Lower lobe of right lung (tissue), 2 donors: ENCODE results near the gene HDAC4. TPM values are rescaled to one million over a fixed set of nuclear protein-coding genes. Genes with fewer than 3 reads are reported as not detected.

Source experiments
- ATAC-seq, 2 donors: fragments of 200-7000 bp; cut with Tn5 transposase; one replicate each; pipeline ENCODE4 v1.9.1; 2020 to 2022; ENCODE audit warnings: mild to moderate bottlenecking in 2 of 2, moderate library complexity in 2 of 2
- DNase-seq: peaks from one replicate; pipeline ENCODE4 v3.0.0-alpha.2; 2020
- H3K27ac ChIP-seq: fragments of 200-600 bp; one replicate; pipeline ENCODE4 v1.8.0; 2022
- H3K27me3 ChIP-seq: fragments of 200-600 bp; one replicate; pipeline ENCODE4 v1.8.0; 2022; ENCODE audit warnings: low read depth
- H3K36me3 ChIP-seq: fragments of 200-600 bp; one replicate; pipeline ENCODE4 v1.8.0; 2022; ENCODE audit warnings: mild to moderate bottlenecking
- H3K4me1 ChIP-seq: fragments of 200-600 bp; one replicate; pipeline ENCODE4 v1.8.0; 2022
- H3K4me3 ChIP-seq: fragments of 200-600 bp; one replicate; pipeline ENCODE4 v1.8.0; 2022; ENCODE audit warnings: mild to moderate bottlenecking
- H3K9me3 ChIP-seq: fragments of 200-600 bp; one replicate; pipeline ENCODE4 v1.8.0; 2022
- intact Hi-C: fragments of 100-400 bp; cut with DNase I; formaldehyde crosslinking; loops from one replicate; pipeline ENCODE4 v1.11.0; 2022
- total RNA-seq: library from RNA; stranded (reverse); fragmentation: NEBNext Ultra II Directional; extraction: Animal tissue kit (Norgen Biotek cat#: 25700); gene quantifications from one replicate; pipeline ENCODE4 v1.2.1, GENCODE V29; 2021
- TF ChIP-seq, protein P1 (sequence below): fragments of 200-600 bp; IDR thresholded peaks from one replicate; pipeline ENCODE4 v1.8.0; 2022; ENCODE audit warnings: antibody characterized with exemption, mild to moderate bottlenecking
- donor health status: DM: no; HTN: yes; CAD: no; lungs with severe emphysema.

HDAC4 gene
- total RNA-seq, 1 donor from 2014 or later = 44.9 TPM

DNA sequence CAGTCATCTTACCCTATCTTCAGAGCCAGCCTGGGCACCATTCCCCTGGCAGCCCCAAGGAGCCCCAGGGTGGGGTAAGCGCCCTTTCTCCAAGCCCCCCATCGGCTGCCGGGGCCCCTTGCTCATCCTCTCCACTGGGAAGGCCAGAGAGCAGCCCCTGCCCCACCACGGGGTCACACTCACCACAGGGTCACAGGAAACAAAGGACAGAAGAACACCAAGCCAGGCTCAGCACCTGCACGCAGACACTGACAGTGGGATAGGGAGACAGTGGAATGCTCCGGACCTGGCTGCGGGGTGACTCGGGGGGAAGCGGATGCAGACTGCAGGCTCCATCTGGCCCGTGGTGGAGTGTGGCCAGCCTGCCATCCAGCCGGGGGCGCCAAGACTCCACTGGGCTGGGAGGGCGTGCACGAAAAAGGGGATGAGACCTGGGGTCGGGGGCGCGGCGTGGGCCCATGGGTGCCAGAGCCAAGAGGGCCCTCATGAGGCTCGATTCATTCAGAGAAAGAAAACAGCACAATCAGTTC, 21.1 kb downstream of the HDAC4 start:
- H3K4me3 ChIP-seq = no peak overlapping the region
- DNase-seq = peak; percentile 42
- no peak for ATAC-seq
- H3K27ac ChIP-seq = no peak overlapping the region
- H3K4me1 ChIP-seq = peaks cover 19% of the 10 kb centered on the region
- TF ChIP-seq, protein P1, sequence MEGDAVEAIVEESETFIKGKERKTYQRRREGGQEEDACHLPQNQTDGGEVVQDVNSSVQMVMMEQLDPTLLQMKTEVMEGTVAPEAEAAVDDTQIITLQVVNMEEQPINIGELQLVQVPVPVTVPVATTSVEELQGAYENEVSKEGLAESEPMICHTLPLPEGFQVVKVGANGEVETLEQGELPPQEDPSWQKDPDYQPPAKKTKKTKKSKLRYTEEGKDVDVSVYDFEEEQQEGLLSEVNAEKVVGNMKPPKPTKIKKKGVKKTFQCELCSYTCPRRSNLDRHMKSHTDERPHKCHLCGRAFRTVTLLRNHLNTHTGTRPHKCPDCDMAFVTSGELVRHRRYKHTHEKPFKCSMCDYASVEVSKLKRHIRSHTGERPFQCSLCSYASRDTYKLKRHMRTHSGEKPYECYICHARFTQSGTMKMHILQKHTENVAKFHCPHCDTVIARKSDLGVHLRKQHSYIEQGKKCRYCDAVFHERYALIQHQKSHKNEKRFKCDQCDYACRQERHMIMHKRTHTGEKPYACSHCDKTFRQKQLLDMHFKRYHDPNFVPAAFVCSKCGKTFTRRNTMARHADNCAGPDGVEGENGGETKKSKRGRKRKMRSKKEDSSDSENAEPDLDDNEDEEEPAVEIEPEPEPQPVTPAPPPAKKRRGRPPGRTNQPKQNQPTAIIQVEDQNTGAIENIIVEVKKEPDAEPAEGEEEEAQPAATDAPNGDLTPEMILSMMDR = no peak
- intact Hi-C loops = no loop called here
- H3K9me3 ChIP-seq = no peaks in the 10 kb centered on the region
- no peaks in the 10 kb centered on the region for H3K27me3 ChIP-seq
- peaks cover 9% of the 10 kb centered on the region for H3K36me3 ChIP-seq

DNA sequence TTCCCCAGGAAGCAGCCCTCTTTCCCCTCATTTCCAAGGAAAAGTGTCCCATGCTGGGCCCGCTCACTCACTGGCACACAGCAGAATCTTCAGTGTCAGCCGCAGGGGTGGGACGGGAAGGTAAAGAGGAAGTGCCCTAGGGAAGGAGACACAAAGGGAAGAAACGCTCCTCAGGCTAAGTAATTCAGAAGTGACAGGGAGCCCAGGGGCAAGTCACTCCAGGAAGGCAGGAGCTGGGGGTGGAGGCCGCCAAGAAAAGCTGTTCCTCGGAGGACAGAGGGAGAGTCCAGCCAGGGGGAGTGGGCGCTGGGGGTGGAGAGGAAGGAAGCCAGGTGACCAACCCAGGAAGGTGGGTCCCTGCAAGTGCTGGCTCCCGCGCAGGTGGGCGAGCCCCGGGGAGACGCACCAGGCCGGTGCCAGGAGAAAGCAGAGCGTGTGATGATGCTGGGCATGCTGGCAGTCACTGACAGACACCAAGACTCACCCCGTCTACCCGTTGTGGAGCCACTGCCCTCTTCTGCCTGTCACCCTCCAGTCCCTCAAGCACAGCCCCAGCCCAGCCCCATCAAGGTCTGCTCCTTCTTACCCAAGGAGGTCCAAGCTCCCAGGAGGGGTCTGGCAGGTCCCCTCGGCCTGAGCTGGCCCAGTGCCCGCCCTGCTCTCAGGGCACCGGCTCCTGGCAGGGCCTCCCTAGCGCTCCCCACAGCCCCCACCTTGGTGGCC, 21.7 kb downstream of the HDAC4 start:
- peaks cover 9% of the 10 kb centered on the region for H3K36me3 ChIP-seq
- no peak overlapping the region for H3K4me3 ChIP-seq
- TF ChIP-seq, protein P1 = no peak
- no peaks in the 10 kb centered on the region for H3K27me3 ChIP-seq
- ATAC-seq = peak in 1 of 2 donors; percentile 3
- H3K9me3 ChIP-seq = no peaks in the 10 kb centered on the region
- intact Hi-C loops = no loop called here
- no peak overlapping the region for H3K27ac ChIP-seq
- peak; percentile 50 for DNase-seq
- H3K4me1 ChIP-seq = peaks cover 19% of the 10 kb centered on the region

DNA sequence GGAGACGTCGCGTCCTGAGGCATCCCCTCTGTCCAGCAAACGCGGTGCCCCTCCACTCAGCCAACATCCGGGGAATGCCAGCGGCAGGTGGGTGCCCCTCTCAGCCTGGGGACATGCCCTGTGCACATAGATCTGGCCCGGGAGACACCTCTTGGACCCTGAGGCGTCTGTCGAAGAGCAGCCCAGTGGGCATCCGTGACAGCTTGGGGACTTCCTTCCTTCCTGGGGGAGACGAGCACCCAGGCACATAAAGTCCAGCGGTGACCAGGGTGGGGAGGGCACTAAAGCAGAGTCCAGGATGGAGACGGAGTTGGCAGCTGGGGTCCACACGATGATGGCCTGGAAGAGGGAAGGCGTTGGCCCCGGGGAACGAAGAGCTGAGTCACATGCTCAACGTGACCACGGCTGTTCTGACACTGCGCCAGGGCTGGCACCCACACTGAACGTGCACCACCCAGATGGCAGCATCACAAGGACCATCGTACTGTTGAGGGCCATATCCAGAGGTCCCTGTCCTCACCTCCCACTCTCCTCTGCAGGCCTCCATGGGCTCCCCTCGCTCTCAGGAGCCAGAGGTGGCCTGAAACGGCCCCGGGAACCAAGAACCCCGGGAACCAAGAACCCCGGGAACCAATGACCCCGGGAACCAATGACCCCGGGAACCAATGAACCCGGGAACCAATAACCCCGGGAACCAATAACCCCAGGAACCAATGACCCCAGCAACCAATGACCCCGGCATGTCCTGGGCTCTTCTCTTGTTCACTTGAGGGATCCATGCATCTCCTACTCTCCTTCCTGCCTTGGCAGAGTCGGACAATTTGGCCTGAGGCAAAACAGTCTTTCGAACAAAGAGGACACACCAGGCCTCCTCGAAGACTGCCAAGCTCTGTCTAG, 22.6 kb downstream of the HDAC4 start:
- ATAC-seq = no peak
- Histone ChIP-seq H3K4me3 (no peak overlapping the region), H3K27me3 (no peaks in the 10 kb centered on the region), H3K9me3 (no peaks in the 10 kb centered on the region), H3K4me1 (peaks cover 19% of the 10 kb centered on the region), H3K36me3 (peaks cover 14% of the 10 kb centered on the region), H3K27ac (no peak overlapping the region)
- DNase-seq = peak; percentile 45
- intact Hi-C loops = no loop called here
- TF ChIP-seq, protein P1 = no peak

DNA sequence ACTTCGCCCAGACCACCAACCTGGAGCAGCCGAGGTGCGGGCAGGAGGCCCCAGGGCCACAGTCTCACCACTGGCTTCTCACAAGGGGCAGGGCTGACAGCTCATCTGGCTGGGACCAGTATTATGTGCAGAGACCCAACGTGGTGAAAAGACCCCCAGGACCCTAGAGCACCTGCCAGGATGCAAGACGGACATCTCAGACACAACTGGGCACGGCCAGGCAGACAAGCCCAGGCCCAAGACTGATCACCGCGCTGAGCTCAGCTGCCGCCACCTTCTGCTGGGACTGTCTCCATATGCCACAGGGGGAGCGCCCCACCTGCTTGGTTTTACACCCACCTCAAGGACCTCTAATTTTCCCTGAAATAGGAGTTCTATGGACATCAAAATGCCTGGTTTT, 23.2 kb downstream of the HDAC4 start:
- H3K4me1 ChIP-seq = peaks cover 19% of the 10 kb centered on the region
- H3K27ac ChIP-seq = no peak overlapping the region
- TF ChIP-seq, protein P1 = no peak
- H3K4me3 ChIP-seq = no peak overlapping the region
- peak; percentile 14 for DNase-seq
- H3K36me3 ChIP-seq = peaks cover 14% of the 10 kb centered on the region
- ATAC-seq = no peak
- H3K27me3 ChIP-seq = no peaks in the 10 kb centered on the region
- intact Hi-C loops = no loop called here
- H3K9me3 ChIP-seq = no peaks in the 10 kb centered on the region

GRCh38 chr2:239376942-239377531, 23.8 kb downstream of the HDAC4 start:
- TF ChIP-seq, protein P1 = no peak
- Histone ChIP-seq H3K27ac (no peak overlapping the region), H3K4me3 (no peak overlapping the region), H3K36me3 (peaks cover 14% of the 10 kb centered on the region), H3K27me3 (no peaks in the 10 kb centered on the region), H3K9me3 (no peaks in the 10 kb centered on the region), H3K4me1 (peaks cover 19% of the 10 kb centered on the region)
- peak; percentile 30 for DNase-seq
- intact Hi-C loops = no loop called here
- no peak for ATAC-seq
